Activated T-helper 1 cell treated with anti-CD3 and anti-CD28 coated beads, Interleukin-12 subunit alpha, Interleukin-12 subunit beta, Interleukin-2, Interleukin-4 antibody, amounts not matched to agents 30 ng/mL and 10 ng/mL and 1 ng/mL, durations not matched to agents 14 hours and 24 hours and 36 hours (primary cell): ENCODE data around the gene NCOA3. TPM values are rescaled to one million over a fixed set of nuclear protein-coding genes. Genes with fewer than 3 reads are reported as not detected.

Source experiments
- DNase-seq: peaks from one replicate; pipeline ENCODE4 v3.0.0; 2021; ENCODE audit warnings: low spot score
- H3K27ac Mint-ChIP-seq: one replicate; pipeline ENCODE4 v1.8.0; 2021; ENCODE audit warnings: mild to moderate bottlenecking, mixed read lengths
- H3K27me3 Mint-ChIP-seq: one replicate; pipeline ENCODE4 v1.8.0; 2022; ENCODE audit warnings: mild to moderate bottlenecking, moderate library complexity, mixed read lengths; ENCODE audit not compliant: insufficient read depth
- H3K36me3 Mint-ChIP-seq: one replicate; pipeline ENCODE4 v1.8.0; 2021; ENCODE audit warnings: low read depth, mixed read lengths
- H3K4me1 Mint-ChIP-seq: one replicate; pipeline ENCODE4 v1.8.0; 2021; ENCODE audit warnings: low read depth, mixed read lengths
- H3K4me3 Mint-ChIP-seq: one replicate; pipeline ENCODE4 v1.8.0; 2021; ENCODE audit warnings: mild to moderate bottlenecking, moderate library complexity, mixed read lengths
- H3K9me3 Mint-ChIP-seq: one replicate; pipeline ENCODE4 v1.8.0; 2021; ENCODE audit warnings: mixed read lengths
- intact Hi-C: fragments of 100-400 bp; cut with micrococcal nuclease; formaldehyde crosslinking; loops from one replicate; pipeline ENCODE4 v1.15.1; 2024
- total RNA-seq: library from RNA; stranded (reverse); gene quantifications from 2 replicates; pipeline ENCODE4 v1.2.3, GENCODE V29; 2022

NCOA3 gene
- total RNA-seq, 1 donor from 2014 or later: 132 TPM

DNA sequence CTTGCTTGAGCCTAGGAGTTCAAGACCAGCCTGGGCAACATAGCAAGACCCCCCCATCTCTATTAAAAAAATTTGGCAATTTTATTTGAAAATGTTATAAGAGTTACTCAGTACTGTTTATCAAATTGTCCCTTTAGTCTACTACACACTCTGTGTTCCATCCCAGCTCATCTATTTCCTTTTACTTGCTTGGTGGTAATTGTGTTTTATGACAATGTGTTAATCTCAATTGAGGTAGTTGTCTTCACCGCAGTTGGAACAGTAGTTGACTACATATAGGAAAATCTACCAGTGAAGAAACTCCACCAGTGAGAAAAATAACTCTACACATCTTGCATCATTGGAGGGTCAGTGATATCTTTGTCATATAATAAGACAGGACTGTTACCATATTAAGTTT lies 8.0 kb downstream of the NCOA3 start:
- intact Hi-C loops: loop anchor here (5.0 kb wide), 1 partner anchor 33 kb away; no protein-coding TSS in a partner anchor
- peak overlapping the region; percentile 70 for H3K4me3 Mint-ChIP-seq

DNA sequence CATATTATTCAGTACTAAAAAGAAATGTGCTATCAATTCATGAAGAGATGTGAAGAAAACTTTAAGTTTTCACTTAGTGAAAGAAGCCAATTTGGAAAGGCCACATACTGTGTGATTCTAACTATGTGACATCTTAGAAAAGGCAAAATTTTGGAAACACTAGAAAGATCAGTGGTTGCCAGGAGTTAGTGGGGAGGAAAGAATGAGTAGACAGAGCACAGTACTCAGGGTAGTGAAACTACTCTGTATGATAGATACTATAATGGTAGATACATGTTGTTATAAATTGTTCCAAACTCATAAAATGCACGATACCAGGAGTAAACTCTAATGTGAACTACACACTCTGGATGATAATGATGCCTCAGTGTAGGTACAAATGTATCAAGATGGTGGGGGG lies 14.2 kb downstream of the NCOA3 start:
- Mint-ChIP-seq H3K36me3 (peaks cover 45% of the 10 kb centered on the region), H3K4me3 (peak overlapping the region; percentile 16)
- intact Hi-C loops: loop anchor here (1.0 kb wide), 1 partner anchor 8 kb away; no protein-coding TSS in a partner anchor

More for the DNA sequence above, 8.0 kb downstream of the NCOA3 start:
- no peak for DNase-seq
- peaks cover 63% of the 10 kb centered on the region for H3K4me1 Mint-ChIP-seq
- no peaks in the 10 kb centered on the region for H3K9me3 Mint-ChIP-seq
- no peaks in the 10 kb centered on the region for H3K27me3 Mint-ChIP-seq
- peaks cover 39% of the 10 kb centered on the region for H3K36me3 Mint-ChIP-seq
- H3K27ac Mint-ChIP-seq: peak overlapping the region; percentile 85

DNA sequence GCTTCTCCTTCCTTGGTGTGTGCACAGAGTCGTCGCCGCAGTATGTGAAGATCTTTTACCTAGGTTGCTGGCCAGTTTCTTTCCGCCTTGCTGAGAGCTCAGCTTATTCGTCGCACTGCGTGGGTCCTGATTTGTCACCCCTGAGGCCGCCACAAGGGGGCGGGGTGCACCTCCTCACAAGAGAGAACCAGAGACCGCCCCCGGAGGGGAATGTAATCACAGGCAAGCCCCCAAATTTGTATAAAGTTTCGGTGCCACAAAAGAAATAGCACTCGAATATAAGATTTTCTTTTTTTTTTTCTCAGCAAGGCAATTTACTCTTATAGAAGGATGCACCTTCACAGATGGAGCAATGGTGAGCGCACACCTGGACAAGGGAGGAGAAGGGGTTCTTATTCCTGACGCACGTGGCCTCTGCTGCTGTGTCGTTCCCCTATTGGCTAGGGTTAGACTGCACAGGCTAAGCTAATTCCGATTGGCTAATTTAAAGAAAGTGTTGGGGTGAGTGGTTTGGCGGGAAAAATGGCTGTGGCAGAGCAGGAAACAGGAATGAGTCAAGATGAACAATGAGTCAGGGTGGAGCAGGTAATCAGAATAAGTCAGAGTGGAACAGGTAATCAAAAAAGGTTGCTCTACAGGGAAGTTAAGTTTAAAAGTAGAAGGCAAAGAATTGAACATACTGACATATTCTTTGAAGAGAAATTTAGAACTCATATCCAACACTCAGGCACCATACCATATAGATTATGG lies 19.5 kb downstream of the NCOA3 start:
- peaks cover 55% of the 10 kb centered on the region for H3K36me3 Mint-ChIP-seq
- peak overlapping the region; percentile 75 for H3K27ac Mint-ChIP-seq
- intact Hi-C loops: no loop called here
- DNase-seq: no peak
- no peaks in the 10 kb centered on the region for H3K27me3 Mint-ChIP-seq
- H3K4me1 Mint-ChIP-seq: peaks cover 40% of the 10 kb centered on the region
- H3K9me3 Mint-ChIP-seq: peaks cover 31% of the 10 kb centered on the region
- no peak overlapping the region for H3K4me3 Mint-ChIP-seq

More for the DNA sequence above, 14.2 kb downstream of the NCOA3 start:
- Mint-ChIP-seq H3K9me3 (peaks cover 9% of the 10 kb centered on the region), H3K27me3 (no peaks in the 10 kb centered on the region), H3K27ac (peak overlapping the region; percentile 81), H3K4me1 (peaks cover 31% of the 10 kb centered on the region)
- DNase-seq: no peak

DNA sequence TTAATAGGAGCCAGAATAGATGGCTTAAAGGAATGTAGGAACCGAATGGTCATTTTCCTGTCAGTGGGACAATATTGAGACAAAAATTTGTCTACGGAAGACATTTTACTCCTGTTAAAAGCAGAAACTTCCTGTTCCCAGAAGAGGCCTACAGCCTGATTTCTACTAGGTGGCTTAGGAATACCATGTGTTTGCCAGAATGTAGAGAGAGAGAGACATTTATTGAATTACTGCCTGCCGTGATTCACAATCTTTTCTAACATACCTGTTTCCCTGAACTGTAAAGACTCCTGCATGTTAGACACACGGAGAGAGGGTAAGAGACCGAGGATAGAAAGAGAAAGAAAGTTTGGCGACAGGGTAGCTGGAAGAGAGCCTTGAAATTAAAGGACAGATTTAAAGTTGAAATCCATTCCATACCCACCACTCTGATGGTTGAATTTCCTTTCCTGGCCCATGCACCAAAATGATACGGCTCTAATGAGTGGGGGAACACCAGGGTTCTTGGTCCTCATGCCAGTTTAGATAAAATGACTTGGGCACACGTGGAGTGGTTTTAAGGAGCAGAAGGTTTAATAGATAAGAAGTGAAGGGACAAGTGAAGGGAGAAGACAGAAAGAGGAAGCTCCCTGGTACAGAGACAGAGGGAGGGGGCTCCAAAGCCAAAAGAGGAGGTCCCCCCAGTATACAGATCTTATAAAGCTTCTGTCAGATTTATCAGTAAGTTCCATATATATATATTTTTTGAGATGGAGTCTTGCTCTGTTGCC lies 22.5 kb downstream of the NCOA3 start:
- peak overlapping the region; percentile 49 for H3K4me3 Mint-ChIP-seq
- intact Hi-C loops: no loop called here

DNA sequence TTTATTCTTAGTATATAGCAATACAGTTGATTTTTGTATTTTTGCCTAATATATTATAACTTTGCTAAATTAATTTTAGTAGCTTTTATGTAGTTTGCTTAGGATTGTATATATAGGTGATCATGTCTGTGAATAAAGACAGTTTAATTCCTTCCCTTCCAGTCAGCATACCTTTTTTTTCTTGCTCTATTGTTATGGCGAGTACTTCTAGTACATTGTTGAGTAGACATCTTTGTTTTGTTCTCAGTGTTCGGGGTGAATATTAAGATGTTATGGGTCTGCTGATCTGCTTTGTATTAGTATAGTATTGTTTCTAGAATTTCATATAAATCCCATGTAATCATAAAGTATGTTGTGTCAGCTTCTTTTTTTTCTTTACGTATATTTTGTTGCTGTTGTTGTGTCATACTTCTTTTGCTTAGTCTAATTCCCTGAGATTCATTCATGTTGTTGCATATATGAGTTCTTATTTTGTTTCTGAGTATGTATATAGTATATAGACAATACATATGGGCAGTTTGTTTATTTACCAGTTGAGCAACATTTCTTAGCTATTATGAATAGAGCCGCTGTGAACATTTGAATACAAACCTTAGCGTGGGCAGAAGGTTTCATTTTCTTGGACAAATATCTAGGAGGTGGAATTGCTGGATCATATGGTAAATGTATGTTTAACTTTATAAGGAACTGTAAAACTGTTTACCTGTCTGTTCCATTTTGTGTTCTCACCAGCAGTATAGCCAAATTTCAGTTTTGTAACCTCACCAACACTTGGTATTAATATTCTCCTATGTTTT lies 25.5 kb downstream of the NCOA3 start:
- Mint-ChIP-seq H3K9me3 (peaks cover 18% of the 10 kb centered on the region), H3K27ac (no peak overlapping the region), H3K4me1 (peaks cover 31% of the 10 kb centered on the region), H3K36me3 (peaks cover 46% of the 10 kb centered on the region), H3K27me3 (no peaks in the 10 kb centered on the region), H3K4me3 (no peak overlapping the region)
- intact Hi-C loops: no loop called here
- DNase-seq: no peak

More for the DNA sequence above, 22.5 kb downstream of the NCOA3 start:
- H3K27me3 Mint-ChIP-seq: no peaks in the 10 kb centered on the region
- peaks cover 55% of the 10 kb centered on the region for H3K36me3 Mint-ChIP-seq
- H3K9me3 Mint-ChIP-seq: peaks cover 37% of the 10 kb centered on the region
- DNase-seq: no peak
- peak overlapping the region; percentile 83 for H3K27ac Mint-ChIP-seq
- peaks cover 44% of the 10 kb centered on the region for H3K4me1 Mint-ChIP-seq

DNA sequence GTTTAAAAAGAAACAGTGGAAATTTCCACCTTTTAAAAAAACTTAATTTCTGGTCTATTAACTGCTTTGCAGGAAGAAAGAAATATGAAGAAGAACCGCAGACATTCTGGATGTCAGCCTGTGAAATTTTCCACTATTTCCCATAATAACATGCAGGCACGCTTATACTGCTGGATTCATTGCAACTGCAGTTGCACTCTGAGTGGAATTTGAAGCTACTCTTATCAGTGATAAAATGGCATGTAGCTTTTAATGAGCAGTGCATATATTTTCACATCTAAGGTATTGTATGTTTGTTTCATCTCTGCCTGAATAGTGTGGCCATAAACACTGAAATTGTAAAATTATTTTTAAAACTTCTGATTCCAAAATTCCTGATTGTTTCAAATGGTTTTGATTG lies 28.2 kb downstream of the NCOA3 start:
- peaks cover 33% of the 10 kb centered on the region for H3K36me3 Mint-ChIP-seq
- peaks cover 24% of the 10 kb centered on the region for H3K4me1 Mint-ChIP-seq

DNA sequence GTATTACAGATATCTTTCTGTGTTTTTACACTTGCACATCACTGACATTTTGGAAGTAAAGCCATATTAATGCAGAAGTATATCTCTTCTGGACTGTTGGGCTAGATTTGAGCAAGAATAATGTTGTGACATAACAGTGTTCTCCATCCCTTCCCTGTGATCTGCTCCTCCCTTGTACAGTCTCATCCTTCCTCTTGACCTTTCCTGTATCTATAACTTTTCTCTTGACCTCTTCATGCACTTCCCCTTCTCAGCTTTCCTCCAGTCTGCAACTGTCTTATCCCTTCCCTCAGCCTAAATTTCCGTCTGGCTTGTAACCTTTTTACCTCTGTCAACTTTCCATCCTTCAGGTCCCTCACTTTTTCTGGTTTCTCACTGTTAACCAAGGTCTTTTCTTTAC lies 29.8 kb downstream of the NCOA3 start:
- intact Hi-C loops: no loop called here
- no peak for DNase-seq
- Mint-ChIP-seq H3K27ac (peak overlapping the region; percentile 66), H3K27me3 (no peaks in the 10 kb centered on the region), H3K4me3 (no peak overlapping the region), H3K4me1 (peaks cover 29% of the 10 kb centered on the region), H3K36me3 (peaks cover 35% of the 10 kb centered on the region), H3K9me3 (peaks cover 6% of the 10 kb centered on the region)

More for the DNA sequence above, 28.2 kb downstream of the NCOA3 start:
- DNase-seq: no peak
- H3K9me3 Mint-ChIP-seq: peaks cover 6% of the 10 kb centered on the region
- H3K27me3 Mint-ChIP-seq: no peaks in the 10 kb centered on the region
- no peak overlapping the region for H3K4me3 Mint-ChIP-seq
- H3K27ac Mint-ChIP-seq: no peak overlapping the region
- intact Hi-C loops: no loop called here

DNA sequence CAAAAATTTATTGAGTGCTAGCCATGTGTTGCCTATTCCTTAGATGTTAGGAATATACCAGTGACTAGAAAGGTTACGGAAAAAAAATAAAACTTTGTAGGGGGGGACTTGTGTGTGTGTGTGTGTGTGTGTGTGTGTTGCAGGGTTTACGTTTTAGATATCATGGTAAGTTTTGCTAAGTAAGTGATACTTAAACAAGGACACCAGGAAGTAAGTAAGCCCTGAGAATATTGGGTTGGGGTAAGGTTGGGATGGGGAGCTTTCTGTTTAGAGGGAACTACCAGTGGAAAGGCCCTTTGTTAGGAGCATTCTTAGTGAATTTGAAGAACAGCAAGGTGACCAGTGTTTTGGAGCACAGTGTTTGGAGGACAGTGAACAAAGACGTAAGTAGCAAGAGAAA lies 30.3 kb downstream of the NCOA3 start:
- no peak overlapping the region for H3K4me3 Mint-ChIP-seq
- no peaks in the 10 kb centered on the region for H3K27me3 Mint-ChIP-seq
- H3K27ac Mint-ChIP-seq: no peak overlapping the region
- H3K36me3 Mint-ChIP-seq: peaks cover 32% of the 10 kb centered on the region
- H3K9me3 Mint-ChIP-seq: peaks cover 4% of the 10 kb centered on the region
- H3K4me1 Mint-ChIP-seq: peaks cover 28% of the 10 kb centered on the region
- intact Hi-C loops: no loop called here
- DNase-seq: no peak

DNA sequence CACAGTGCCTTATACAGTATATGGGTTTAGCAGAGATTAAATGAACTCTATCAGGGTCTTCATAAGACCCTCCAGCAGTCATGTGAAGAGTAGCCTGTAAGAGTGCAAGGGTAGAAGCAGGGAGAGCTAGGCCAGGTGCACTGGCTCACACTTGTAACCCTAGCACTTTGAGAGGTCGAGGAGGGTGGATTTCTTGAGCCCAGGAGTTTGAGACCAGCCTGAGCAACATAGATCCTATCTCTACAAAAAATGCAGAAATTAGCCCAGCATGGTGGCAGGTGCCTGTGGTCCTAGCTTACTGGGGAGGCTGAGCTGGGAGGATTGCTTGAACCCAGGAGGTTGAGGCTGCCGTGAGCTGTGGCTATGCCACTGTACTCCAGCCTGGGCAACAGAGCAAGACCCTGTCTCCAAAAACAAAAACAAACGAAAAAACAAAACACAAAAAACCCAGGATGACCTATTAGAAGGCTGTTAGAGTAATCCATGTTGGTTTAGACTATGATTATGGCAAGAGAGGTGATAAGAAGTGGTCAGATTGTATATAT lies 31.9 kb downstream of the NCOA3 start:
- Mint-ChIP-seq H3K27ac (no peak overlapping the region), H3K4me1 (peaks cover 18% of the 10 kb centered on the region), H3K9me3 (no peaks in the 10 kb centered on the region), H3K36me3 (peaks cover 24% of the 10 kb centered on the region), H3K27me3 (no peaks in the 10 kb centered on the region), H3K4me3 (no peak overlapping the region)
- no peak for DNase-seq
- intact Hi-C loops: no loop called here

DNA sequence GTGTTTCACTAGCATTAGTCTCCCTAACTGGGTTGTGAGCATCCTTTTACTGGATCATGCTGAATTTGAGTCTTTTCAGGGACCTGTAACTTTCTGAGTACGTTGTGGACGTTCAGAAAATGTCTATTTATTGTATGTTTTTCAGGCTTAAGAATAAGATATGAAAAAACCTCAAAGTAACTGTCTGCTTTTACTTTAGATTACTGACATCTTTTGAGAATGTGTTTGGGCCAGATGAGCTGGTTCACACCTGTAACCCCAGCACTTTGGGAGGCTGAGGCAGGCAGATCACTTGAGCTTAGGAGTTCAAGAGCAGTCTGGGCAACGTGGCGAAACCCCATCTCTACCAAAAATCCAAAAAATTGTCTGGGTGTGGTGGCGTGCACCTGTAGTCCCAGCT lies 32.7 kb downstream of the NCOA3 start:
- no peak for DNase-seq
- intact Hi-C loops: no loop called here
- Mint-ChIP-seq H3K27me3 (no peaks in the 10 kb centered on the region), H3K4me3 (no peak overlapping the region), H3K27ac (no peak overlapping the region), H3K9me3 (no peaks in the 10 kb centered on the region), H3K36me3 (peaks cover 25% of the 10 kb centered on the region), H3K4me1 (peaks cover 25% of the 10 kb centered on the region)

DNA sequence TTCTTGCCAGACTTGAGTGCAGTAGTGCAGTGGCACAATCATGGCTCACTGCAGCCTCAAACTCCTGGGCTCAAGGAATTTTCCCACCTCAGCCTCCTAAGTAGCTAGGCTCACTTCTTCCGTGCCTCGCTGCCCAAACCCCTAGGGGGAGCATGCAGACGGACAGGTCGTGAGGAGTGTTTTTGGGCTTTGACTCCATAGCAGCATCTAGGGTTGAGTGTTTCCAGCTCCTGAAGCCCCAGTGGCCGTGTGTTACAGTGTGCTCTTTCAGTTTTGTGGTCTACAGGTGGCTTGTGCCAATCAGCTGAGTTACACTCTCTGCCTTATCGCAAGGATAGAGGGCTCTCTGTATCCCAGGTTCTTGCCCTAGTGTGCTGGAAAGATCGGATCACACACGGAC lies 33.4 kb downstream of the NCOA3 start:
- H3K27ac Mint-ChIP-seq: no peak overlapping the region
- no peaks in the 10 kb centered on the region for H3K27me3 Mint-ChIP-seq
- peaks cover 31% of the 10 kb centered on the region for H3K4me1 Mint-ChIP-seq
- no peak for DNase-seq
- intact Hi-C loops: no loop called here
- H3K4me3 Mint-ChIP-seq: no peak overlapping the region
- peaks cover 25% of the 10 kb centered on the region for H3K36me3 Mint-ChIP-seq
- no peaks in the 10 kb centered on the region for H3K9me3 Mint-ChIP-seq

DNA sequence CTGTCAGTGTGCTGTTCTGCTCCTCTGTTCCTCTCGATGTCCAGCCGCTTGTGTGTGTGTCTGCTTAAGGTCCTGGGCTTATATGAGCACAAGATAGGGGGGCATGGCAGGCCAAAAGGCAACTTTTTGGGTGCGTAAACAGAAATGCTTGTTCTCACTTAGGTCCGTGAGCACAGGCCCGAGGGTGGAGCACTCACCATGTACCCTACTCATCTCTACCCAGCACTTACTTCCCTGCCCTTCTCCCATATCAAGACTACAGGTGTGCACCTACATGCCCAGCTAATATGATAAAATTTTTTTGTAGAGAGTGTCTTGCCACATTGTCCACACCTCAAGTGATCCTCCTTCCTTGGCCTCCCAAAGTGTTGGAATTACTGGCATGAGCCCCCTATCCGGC lies 34.3 kb downstream of the NCOA3 start:
- Mint-ChIP-seq H3K4me3 (no peak overlapping the region), H3K36me3 (peaks cover 24% of the 10 kb centered on the region), H3K9me3 (no peaks in the 10 kb centered on the region), H3K27ac (no peak overlapping the region), H3K27me3 (no peaks in the 10 kb centered on the region), H3K4me1 (peaks cover 40% of the 10 kb centered on the region)
- intact Hi-C loops: no loop called here
- no peak for DNase-seq
